Natural killer cell (primary cell): ENCODE data around the gene ATP8B3. TPM values are rescaled to one million over a fixed set of nuclear protein-coding genes. Genes with fewer than 3 reads are reported as not detected.

Experiments
- ATAC-seq, 3 donors: fragments of 150-1000 bp in 2 of 3; fragments of 200-7000 bp in 1 of 3; cut with Tn5 transposase; 1 replicate in 1 of 3; 2 replicates in 2 of 3; pipeline ENCODE4 v1.10.0; 2021; ENCODE audit warnings: mild to moderate bottlenecking in 2 of 3, moderate library complexity in 2 of 3
- DNase-seq, 2 donors: peaks; one replicate each; pipeline versions ENCODE4 v3.0.0 to v3.0.0-alpha.2; 2013 to 2021; ENCODE audit warnings: mixed read lengths in 1 of 2
- H3K27ac ChIP-seq: one replicate; pipeline ENCODE4 v1.5.1; 2013; ENCODE audit warnings: mild to moderate bottlenecking, low read length
- H3K27me3 ChIP-seq: one replicate; pipeline ENCODE4 v1.6.1; 2013; ENCODE audit warnings: low read length; ENCODE audit not compliant: control insufficient read depth, insufficient read depth
- H3K36me3 ChIP-seq: one replicate; pipeline ENCODE4 v1.6.1; 2013; ENCODE audit warnings: low read length; ENCODE audit not compliant: control insufficient read depth, insufficient read depth
- H3K4me1 ChIP-seq: one replicate; pipeline ENCODE4 v1.6.1; 2013; ENCODE audit warnings: low read length; ENCODE audit not compliant: control insufficient read depth, insufficient read depth
- H3K4me3 ChIP-seq: one replicate; pipeline ENCODE4 v1.5.1; 2013; ENCODE audit warnings: low read length
- H3K9me3 ChIP-seq: one replicate; pipeline ENCODE4 v1.6.1; 2013; ENCODE audit warnings: low read length; ENCODE audit not compliant: control insufficient read depth, insufficient read depth
- H3K27ac Mint-ChIP-seq, 2 donors: one replicate each; pipeline ENCODE4 v1.8.0; 2022; ENCODE audit warnings: mild to moderate bottlenecking in 2 of 2, mixed read lengths in 2 of 2, moderate library complexity in 1 of 2
- H3K27me3 Mint-ChIP-seq, 2 donors: one replicate each; pipeline ENCODE4 v1.8.0; 2022; ENCODE audit warnings: low read depth in 2 of 2, mixed read lengths in 2 of 2
- H3K36me3 Mint-ChIP-seq: one replicate; pipeline ENCODE4 v1.8.0; 2022; ENCODE audit warnings: mixed read lengths
- H3K4me1 Mint-ChIP-seq, 2 donors: one replicate each; pipeline ENCODE4 v1.8.0; 2022; ENCODE audit warnings: mixed read lengths in 2 of 2
- H3K4me3 Mint-ChIP-seq: one replicate; pipeline ENCODE4 v1.8.0; 2022; ENCODE audit warnings: mild to moderate bottlenecking, moderate library complexity, mixed read lengths
- H3K9me3 Mint-ChIP-seq, 2 donors: one replicate each; pipeline ENCODE4 v1.8.0; 2022; ENCODE audit warnings: mixed read lengths in 2 of 2
- CTCF ChIP-seq: fragments of 200-600 bp; IDR thresholded peaks from one replicate; pipeline ENCODE4 v1.8.0; 2022; ENCODE audit warnings: antibody characterized with exemption
- WGBS: methylation state at CpG from one replicate; pipeline ENCODE4 v1.1.7; 2013; ENCODE audit warnings: missing lambda C conversion rate; ENCODE audit not compliant: insufficient coverage; 5-methylcytosine and 5-hydroxymethylcytosine counted together
- intact Hi-C: fragments of 100-400 bp; cut with micrococcal nuclease; formaldehyde crosslinking; loops from one replicate; pipeline ENCODE4 v1.14.2; 2022
- total RNA-seq, 4 donors: library from RNA; stranded (reverse); fragments of 120-200 nt in 1 of 4; gene quantifications; one replicate each; pipeline versions ENCODE4 v1.2.3 to v1.2.4, GENCODE V29; 2013 to 2022

ATP8B3 gene
- total RNA-seq, 3 donors from 2014 or later (not counting 1 experiment from before 2014, with no cell fraction given) = 5.3 to 11.5 (median 11.2) TPM

DNA sequence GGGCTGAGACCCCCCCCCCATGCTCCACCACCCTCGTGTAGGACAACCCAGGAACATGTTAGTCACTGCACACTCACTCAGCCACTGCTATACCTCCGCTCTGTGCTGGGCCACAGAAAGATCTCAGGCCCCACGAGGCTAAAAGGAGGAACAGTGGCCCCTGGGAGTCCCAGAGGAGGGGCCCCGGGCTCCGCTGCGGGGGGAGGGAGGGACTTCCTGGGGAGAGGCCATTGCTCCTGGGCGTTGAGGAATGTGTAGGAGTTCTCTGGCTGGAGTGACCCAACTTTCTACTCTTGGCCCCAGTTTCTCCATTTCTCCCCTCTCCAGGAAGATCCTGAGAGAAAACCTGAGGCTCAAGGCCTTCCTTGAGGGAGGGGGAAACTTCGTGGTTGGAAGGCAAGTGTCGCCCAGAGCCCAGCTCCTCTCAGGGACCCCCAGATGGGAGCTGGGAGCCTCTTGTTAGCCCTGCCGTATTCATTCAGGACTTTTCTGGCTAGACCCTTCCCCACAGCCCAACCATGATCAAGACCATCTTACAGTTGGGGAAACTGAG, 45.2 kb downstream of the ATP8B3 start:
- no peak for ATAC-seq
- no peak overlapping the region for H3K27ac Mint-ChIP-seq

DNA sequence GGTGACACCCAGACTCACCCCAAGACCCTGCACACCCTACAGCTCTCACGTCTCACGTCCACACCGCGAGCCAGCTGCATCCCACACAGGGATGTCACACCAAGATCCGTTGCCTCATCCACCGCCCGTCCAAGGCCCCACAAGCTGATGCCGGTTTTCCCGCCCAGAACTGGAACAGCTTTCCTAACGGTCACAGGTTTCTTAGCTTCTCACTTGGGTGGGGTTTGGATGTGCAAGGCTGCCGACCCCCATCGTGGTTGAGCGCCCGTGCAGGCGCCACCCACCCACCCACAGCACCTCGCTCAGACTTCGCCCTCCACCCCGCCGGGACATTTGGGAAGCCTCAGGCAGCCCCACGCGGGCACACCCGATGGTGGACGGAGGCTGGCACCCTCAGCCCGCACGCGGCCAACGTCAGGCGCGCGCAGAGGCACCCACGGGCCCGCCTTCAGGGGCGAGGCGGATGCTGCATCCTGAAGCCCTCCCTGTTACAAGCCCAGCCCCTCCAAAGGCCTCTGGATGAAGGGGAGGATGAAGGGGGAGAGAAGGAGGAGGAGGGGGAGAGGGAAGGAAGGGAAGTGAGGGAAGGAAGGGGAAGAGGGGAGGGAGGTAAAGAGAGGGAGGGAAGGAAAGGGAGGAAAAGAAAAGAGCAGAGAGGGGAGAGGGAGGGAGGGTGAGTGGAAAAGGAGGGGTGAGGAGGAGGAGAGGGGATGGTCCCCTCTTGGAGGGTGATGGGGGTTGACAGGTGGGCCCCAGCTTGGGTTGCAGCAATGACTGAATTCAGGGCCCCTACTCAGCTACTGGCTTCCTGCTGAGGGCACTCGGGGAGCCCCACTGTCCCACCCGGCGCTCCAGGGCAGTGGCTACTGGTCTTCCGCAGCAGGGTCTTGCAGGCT, 45.9 kb downstream of the ATP8B3 start:
- Histone ChIP-seq H3K4me3 (no peak overlapping the region), H3K27me3 (peaks cover 57% of the 10 kb centered on the region), H3K36me3 (no peaks in the 10 kb centered on the region), H3K27ac (no peak overlapping the region), H3K9me3 (peaks cover 4% of the 10 kb centered on the region), H3K4me1 (peaks cover 9% of the 10 kb centered on the region)
- no peak overlapping the region for H3K27ac Mint-ChIP-seq
- intact Hi-C loops = loop anchor here (2.0 kb wide), 1 partner anchor 93 kb away; no protein-coding TSS in a partner anchor
- H3K27me3 Mint-ChIP-seq = peaks cover 34 to 57% of the 10 kb centered on the region in 2 donors
- H3K4me1 Mint-ChIP-seq = peaks cover 0 to 6% of the 10 kb centered on the region in 2 donors
- no peak overlapping the region for H3K4me3 Mint-ChIP-seq
- peaks cover 6% of the 10 kb centered on the region for H3K36me3 Mint-ChIP-seq
- WGBS = 5% methylated on average over 38 of the region's 38 CpGs
- TF ChIP-seq CTCF = no peak
- H3K9me3 Mint-ChIP-seq = peaks cover 2 to 4% of the 10 kb centered on the region in 2 donors
- DNase-seq (no peak), ATAC-seq (no peak)

More for the DNA sequence above, 45.2 kb downstream of the ATP8B3 start:
- H3K9me3 ChIP-seq = peaks cover 8% of the 10 kb centered on the region
- TF ChIP-seq CTCF = no peak
- intact Hi-C loops = loop anchor here (1.0 to 2.0 kb wide), 2 partner anchors 94 to 221 kb away; no protein-coding TSS in a partner anchor
- Mint-ChIP-seq H3K9me3 (peaks cover 2 to 4% of the 10 kb centered on the region in 2 donors), H3K4me1 (peaks cover 0 to 6% of the 10 kb centered on the region in 2 donors), H3K4me3 (no peak overlapping the region), H3K27me3 (peaks cover 33 to 55% of the 10 kb centered on the region in 2 donors), H3K36me3 (peaks cover 10% of the 10 kb centered on the region)
- H3K27ac ChIP-seq = no peak overlapping the region
- H3K4me3 ChIP-seq = no peak overlapping the region
- peaks cover 53% of the 10 kb centered on the region for H3K27me3 ChIP-seq
- DNase-seq = no peak
- WGBS = 16% methylated on average over 9 of the region's 10 CpGs
- H3K4me1 ChIP-seq = peaks cover 9% of the 10 kb centered on the region
- no peaks in the 10 kb centered on the region for H3K36me3 ChIP-seq

DNA sequence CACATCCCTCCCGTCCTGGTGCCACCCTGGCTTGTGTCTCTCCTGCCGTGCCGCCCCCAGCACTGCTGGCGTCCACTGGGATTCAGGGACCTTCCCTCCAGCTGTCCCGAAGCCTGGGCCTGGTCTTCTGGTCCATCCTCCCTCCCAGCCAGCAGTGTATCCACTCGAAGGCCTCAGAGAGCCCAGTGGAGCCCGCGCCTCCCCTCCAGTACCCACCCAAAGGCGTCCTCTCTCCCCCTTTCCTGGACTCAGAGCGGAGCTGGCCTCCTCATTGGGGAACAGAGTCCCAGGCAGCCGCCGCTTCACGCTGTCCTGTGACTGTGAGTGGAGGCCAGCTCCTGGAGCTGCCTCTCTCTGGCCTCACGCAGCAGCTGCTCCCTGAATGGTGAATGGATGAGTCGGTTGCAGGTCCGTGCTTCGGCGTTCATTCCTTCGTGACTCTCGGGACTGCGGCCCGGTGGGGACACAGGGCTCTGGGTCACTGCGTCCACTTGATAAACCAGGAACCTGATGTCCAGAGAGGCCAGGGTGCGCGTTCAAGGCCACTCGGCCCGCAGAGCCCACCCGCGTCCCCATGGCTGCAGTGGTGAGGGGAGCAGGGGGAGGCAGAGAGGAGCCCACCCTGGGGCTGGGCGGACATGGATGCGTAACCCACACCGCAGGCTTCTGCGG, 46.7 kb downstream of the ATP8B3 start:
- Mint-ChIP-seq H3K9me3 (no peaks in the 10 kb centered on the region), H3K4me1 (peaks cover 0 to 6% of the 10 kb centered on the region in 2 donors), H3K36me3 (no peaks in the 10 kb centered on the region), H3K4me3 (no peak overlapping the region), H3K27ac (no peak overlapping the region), H3K27me3 (peaks cover 32 to 56% of the 10 kb centered on the region in 2 donors)
- DNase-seq = no peak
- ATAC-seq = no peak
- no peak for TF ChIP-seq CTCF
- peaks cover 9% of the 10 kb centered on the region for H3K4me1 ChIP-seq
- 16% methylated on average over 33 of the region's 33 CpGs for WGBS
- H3K27me3 ChIP-seq = peaks cover 61% of the 10 kb centered on the region
- H3K36me3 ChIP-seq = no peaks in the 10 kb centered on the region
- no peak overlapping the region for H3K27ac ChIP-seq
- intact Hi-C loops = no loop called here
- no peaks in the 10 kb centered on the region for H3K9me3 ChIP-seq
- H3K4me3 ChIP-seq = no peak overlapping the region
